ENCODE measurements around the gene ZNF648.
"Not testable (repeated sequence)": the region's sequence is repeated elsewhere in the genome, so short reads cannot be mapped to it uniquely, and the experiment has no call there.

- TF ChIP-seq CTCF (IDR thresholded peaks at IDR 0.05; ENCODE audit: low read depth, low read length, missing input control); TAF1 (conservative IDR thresholded peaks at IDR 0.05); FOXA1 (IDR thresholded peaks at IDR 0.05); RAD21 (IDR thresholded peaks at IDR 0.05); YY1 (IDR thresholded peaks at IDR 0.05); GABPA (IDR thresholded peaks at IDR 0.05 in 1 of 2, conservative IDR thresholded peaks at IDR 0.05 in 1 of 2); SP1 (IDR thresholded peaks at IDR 0.05); JUND (IDR thresholded peaks at IDR 0.05); ZBTB33 (IDR thresholded peaks at IDR 0.05); HNF4A (conservative IDR thresholded peaks at IDR 0.05): not testable (repeated sequence)
- TF ChIP-seq, protein P1, sequence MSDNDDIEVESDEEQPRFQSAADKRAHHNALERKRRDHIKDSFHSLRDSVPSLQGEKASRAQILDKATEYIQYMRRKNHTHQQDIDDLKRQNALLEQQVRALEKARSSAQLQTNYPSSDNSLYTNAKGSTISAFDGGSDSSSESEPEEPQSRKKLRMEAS (IDR thresholded peaks at IDR 0.05) = not testable (repeated sequence)
- TF ChIP-seq, protein P2, sequence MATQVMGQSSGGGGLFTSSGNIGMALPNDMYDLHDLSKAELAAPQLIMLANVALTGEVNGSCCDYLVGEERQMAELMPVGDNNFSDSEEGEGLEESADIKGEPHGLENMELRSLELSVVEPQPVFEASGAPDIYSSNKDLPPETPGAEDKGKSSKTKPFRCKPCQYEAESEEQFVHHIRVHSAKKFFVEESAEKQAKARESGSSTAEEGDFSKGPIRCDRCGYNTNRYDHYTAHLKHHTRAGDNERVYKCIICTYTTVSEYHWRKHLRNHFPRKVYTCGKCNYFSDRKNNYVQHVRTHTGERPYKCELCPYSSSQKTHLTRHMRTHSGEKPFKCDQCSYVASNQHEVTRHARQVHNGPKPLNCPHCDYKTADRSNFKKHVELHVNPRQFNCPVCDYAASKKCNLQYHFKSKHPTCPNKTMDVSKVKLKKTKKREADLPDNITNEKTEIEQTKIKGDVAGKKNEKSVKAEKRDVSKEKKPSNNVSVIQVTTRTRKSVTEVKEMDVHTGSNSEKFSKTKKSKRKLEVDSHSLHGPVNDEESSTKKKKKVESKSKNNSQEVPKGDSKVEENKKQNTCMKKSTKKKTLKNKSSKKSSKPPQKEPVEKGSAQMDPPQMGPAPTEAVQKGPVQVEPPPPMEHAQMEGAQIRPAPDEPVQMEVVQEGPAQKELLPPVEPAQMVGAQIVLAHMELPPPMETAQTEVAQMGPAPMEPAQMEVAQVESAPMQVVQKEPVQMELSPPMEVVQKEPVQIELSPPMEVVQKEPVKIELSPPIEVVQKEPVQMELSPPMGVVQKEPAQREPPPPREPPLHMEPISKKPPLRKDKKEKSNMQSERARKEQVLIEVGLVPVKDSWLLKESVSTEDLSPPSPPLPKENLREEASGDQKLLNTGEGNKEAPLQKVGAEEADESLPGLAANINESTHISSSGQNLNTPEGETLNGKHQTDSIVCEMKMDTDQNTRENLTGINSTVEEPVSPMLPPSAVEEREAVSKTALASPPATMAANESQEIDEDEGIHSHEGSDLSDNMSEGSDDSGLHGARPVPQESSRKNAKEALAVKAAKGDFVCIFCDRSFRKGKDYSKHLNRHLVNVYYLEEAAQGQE (IDR thresholded peaks at IDR 0.05) = not testable (repeated sequence)
These were observed 56.1 kb downstream of the ZNF648 start for GRCh38 chr1:182005398-182005797.

Data from liver (tissue), 3 donors.